Embryonic facial prominence (tissue), 1 donor: Measurements from ENCODE around the gene ARHGEF2.
"Not testable (repeated sequence)": the region's sequence is repeated elsewhere in the genome, so short reads cannot be mapped to it uniquely, and the experiment has no call there.

Source experiments
- DNase-seq: peaks from one replicate; pipeline ENCODE4 v3.0.0-alpha.2; 2016; ENCODE audit errors: extremely low spot score

Gene ARHGEF2

DNA sequence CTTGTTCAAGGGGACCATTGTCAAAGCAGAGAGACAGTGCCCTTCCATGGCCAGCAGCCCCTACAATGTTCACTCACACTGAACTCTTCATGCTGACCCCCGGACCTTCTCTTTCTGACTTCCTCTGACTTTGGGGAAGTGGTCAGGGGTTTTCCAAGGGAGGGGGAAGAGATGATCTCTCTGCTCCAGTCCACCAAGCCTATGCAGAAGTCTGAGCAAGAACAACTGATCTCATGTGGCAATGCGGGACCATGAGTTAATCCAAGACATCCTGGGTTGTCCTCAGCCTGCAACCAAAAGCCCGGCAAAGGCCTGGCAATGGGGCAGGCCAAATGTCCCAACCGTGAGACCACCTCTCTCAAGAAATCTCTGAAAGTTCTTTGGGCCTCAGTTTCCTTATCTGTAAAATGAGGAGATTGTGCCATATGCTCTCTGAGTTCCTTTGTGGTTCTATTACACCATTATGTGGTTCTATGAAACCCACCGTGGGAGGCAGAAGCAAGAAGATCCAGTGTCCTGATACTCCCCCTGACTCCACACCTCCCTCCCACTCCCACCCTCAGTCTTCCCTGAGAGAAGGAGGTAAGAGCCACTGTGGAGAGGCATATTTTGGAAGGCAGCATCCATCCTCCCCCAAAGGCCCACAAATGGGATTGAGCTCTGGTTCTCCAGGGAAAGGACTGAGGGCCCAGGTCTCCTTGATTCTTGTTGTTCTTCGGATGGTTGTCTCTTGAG lies 11.8 kb upstream of the ARHGEF2 start:
- DNase-seq: no peak

DNA sequence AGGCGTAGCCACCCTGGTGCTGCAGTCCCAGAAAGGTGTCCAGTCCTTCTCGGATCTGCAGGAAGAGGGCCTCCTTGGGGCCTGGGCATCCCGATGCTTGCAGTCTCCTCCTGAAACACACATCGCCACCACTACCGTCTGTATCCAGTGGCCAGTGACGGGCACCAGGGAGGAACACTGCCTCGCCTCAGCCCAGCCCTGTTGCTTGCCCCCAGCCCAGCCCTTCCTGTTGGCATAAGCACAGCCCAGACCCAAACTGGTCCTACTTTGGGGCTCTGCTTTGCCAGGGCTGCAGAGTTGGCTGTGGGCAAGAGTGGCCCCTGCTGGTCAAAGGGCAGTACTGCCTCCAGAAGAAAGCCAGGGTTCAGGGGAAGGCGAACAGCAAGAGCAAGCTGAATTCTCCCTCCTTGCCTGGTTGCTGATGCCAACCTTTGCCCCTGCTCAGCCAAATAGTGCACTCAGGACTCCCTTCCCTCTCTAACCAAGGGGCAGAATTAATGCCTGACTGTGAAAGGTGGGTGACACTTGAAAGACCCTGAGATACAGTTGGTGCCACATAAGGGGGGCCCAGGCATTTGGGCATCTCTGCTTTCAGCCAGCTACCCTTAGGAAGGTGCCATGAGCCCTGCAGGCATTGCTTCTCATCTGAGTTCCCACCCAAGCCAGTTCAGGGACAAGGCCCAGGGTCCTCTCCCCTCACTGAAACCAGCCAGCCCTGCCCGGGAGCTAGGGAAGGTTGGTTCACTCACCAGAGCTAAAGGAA lies 11.1 kb upstream of the ARHGEF2 start:
- no peak for DNase-seq

DNA sequence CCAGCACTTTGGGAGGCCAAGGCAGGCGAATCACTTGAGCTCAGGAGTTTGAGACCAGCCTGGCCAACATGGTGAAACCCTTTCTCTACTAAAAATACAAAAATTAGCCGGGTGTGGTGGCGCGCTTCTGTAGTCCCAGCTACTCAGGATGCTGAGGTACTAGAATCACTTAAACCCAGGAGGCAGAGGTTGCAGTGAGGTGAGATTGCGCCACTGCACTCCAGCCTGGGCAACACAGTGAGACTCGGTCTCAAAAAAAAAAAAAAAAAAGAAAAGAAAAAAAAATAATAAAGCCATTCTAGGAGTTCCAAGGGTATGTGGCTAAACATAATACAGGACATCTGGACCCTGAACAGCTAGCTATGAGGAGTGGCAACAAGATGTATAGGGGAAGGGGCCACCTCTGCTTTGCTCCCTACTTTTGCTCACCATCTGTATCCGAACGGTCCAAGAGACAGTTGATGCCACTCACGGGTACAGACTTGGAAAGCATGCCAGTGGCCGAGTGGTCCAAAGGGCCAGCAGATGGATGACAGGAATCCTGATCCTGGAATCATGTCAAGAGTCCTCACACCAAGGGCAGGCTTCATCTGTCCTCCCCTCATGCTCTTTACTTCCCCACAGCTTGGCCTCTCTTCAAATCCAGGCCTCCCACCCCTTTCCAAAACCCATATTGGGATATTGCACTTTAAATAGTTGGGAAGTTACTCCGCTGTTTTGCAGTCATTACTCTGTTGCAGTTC lies 6.7 kb upstream of the ARHGEF2 start:
- DNase-seq: not testable (repeated sequence)

DNA sequence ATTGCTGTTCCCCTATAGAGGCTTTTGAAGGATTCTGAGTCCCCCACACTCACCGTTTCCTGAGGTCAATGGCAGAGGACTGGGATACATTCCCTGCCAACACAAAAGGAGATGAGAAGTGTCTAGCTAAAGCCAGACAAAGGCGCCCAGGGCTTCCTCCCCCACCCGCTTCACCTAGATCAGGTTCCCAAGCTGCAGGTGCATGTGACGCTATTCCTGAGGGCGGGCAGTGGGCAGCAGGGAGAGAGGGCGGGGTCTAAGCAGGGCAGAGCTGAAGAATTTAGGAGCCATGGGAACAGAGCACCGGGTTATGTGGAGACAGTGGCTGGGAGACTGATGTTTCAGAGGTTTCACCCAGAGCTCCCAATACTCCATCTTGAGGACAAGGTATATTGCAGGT lies 6.0 kb upstream of the ARHGEF2 start:
- no peak for DNase-seq

DNA sequence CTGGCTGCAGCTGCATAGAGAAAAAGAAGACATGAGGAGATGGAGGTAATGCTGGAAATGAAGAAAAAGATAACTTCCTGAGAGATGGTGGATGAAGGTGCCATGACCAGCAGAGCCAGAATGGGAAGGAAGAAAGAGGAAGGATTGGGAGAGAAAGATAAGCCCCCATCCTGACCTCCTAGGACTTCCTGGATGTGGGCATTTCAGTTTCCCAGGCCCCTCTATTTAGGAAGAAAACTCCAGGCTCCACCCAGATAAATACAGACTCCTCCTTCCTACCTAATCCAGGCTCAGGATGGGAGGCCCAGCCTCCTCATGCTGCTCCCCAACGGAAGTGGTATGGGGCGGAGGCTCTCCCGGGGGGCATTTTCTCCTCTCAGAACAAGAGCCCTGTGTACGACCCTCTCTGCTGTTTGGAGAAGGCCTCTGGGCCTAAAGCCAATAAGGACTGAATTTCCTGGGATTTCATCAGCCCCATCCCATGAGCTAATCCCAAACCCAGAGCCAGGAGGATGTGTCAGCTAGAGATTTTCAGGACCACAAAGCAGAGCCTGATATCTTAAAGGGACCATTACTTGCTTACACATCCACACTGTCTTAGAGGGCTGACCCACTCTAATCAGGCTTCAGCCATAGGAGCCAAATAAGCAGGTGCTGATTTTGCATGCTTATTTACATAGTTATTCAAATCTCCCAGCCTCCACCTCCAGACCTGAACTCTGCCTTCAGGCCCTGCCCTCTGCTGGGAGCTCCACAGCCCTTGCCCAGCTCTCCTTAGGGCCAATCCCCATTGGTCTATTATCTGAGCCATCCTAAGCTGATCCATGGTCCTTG lies 5.1 kb upstream of the ARHGEF2 start:
- no peak for DNase-seq

DNA sequence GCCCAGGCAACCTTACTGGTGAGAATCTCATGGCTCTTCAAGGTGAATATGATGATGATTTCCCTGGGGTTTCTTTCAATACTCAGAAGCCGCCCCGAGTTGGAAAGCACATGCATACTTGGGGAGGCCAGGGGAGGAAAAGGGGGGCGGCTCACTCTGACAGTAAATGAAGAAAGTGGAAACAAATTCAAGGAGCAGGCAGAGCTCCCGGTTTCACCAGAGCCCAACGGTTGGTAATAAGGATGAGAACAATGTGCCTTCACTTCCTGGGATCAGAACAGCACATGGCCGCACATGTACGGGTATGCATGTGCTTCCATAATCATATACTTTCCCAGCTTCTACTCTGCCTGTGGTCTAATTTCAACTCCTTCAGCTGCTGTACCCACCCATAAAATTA lies 3.8 kb upstream of the ARHGEF2 start:
- no peak for DNase-seq

DNA sequence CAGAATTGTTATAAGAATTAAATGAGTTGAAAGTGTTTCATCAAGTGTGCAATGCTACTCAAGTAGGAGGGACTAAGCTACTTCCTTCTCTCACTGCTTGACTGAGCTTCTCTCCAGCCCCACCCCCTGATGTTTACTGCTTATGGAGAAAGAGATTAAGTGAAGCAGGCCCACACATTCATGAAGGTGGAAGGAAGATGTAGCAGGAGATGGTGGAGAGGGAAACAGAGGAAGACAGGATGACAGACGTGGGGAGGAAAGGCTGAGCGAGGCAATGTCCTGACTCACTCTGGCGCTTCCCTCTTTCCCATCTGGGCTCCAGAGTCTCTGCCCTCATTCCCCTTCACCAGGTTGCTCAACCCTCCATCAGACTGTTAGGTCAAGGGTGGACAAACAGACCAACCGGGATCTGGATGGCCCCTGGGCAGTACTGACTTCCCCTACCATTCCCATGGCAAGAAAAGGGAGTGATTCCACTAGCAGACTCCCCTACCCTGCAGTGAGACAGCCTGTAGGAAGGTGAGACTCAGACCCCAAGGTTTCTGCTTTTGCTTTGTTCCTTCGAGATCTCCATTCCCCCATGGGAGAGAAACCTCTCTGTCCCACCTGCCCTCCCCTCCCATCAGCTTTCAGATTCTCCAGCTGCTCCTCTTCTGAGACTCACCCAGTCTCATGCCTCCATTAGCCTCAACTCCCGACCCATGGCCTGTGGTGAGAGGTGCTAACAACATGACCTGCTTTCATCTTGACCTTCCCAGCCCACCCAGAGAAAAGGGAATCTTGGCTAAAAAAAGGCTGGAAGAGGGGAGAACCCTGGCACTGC lies 3.1 kb upstream of the ARHGEF2 start:
- no peak for DNase-seq

DNA sequence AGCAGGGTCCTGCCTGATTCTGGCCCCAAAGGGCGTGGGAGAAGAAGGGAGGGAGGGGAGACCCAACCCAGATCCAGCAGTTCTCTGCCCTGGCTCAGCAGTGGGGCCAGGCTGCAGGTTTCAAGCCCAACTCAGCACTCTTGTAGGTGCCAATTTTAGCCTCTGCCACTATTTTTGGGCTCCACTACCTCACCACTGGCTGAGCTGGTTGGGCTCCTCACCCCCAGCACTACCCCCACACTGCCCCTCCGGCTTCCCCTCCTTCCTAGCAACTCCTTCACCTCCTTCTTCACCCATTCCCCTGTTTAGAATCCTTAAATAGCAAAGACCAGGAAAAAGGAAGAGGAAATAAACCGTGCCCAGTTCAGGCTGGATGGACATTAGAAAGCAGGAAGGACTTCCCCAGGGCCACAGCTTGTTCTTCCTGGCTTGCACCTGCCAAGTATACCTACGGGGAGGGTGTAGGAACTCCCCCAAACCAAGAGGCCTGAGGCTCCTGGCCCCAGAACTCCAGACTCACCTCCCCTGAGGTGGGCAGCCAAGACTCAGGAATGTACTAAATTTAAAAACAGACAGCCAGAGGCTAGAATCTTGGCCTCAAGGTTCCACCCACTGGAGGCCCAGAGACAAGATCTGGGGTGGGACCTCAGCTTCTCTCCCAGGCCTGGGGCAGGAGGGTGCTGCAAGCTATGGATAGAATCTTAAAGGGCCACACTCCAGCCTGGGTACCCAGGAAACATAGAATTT lies 1.4 kb upstream of the ARHGEF2 start:
- no peak for DNase-seq

DNA sequence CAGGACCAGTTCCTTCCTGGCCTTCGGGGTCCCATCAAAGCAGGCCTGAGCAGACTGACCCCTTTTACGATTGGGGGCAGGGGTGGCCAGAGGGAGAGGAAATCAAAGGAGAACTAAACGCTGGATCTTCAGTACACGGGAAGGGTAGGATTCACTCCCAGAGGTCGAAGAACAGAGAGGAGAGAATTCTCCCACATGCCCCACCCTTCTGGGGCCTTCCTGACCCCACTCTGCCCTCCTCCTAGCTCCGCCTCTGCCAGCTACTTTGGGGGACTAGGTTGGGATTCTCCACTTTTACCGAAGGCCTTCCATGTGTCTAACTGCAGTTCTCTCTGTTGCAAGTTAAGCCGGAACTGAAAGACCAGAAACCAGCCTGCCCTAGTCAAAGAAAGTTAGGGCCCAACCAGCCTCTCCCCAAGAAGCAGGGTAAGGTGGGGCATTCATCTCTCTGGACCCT lies 654 bp upstream of the ARHGEF2 start:
- no peak for DNase-seq

DNA sequence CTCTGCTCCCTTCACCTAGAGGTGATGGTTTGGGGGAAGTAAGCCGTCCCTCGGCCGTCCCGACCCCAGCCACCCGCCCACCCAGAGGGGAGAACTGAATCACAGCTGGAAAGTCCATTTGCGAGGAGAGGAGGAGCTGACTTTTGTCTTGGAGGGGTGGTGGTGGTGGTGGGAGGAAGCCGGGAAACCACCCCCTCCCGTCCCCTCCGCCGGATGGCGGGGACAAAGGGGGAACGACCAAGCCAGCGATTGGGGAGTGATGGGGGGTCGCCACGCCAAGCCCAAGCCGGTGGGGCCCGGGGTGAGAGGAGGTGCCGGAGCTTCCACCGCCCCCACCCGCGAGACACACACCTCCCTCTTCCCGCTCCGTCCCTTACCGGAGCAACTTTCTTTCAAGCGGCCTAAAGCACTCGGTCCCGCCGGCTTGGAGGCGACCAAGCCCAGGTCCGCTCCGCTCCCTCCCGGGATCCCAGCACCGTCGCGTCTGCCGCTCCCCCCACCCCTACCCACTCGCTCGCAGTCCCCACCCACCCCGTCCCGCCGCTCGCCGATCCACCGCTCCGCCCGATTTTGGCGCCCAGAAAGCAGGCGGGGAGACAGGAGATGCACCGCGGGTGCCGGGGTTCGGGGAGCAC lies 540 bp downstream of the ARHGEF2 start:
- no peak for DNase-seq

DNA sequence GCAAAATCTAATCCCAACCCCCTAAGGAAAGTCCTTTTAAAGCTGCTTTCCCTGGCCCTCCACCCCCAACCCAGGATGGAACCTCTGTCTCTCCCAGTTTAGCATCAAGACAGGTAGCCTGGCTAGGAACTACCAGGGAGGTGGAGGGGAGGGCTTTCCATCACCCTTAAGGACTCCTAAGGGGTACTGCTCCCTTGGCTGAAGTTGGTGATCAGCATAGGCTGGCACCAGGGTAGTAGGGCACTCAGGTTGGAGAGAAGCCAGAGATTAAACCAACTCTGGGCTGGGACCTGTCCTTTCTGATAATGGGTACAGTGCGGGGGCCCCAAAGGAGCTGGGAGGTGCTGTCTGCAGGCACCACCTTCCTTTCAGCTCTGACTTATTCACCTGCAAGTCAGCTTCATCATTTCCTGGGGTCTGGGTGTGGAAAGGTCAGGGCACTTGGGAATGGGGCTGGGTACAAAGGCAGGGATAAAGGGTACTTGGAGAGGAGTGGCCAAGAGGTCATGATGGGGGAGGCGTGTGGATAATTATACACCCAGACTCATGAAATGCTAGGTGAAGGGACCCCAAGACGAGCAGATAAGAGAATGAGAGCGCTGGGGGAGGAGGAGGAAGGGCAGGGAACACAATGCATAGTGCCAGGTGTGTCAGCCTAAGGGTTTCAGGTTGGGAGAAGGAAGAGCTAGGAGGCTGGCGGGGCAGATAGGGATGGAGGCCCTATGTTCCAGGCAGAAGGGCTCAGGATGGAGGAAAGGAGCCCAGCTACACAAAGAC lies 1.2 kb downstream of the ARHGEF2 start:
- DNase-seq: no peak

DNA sequence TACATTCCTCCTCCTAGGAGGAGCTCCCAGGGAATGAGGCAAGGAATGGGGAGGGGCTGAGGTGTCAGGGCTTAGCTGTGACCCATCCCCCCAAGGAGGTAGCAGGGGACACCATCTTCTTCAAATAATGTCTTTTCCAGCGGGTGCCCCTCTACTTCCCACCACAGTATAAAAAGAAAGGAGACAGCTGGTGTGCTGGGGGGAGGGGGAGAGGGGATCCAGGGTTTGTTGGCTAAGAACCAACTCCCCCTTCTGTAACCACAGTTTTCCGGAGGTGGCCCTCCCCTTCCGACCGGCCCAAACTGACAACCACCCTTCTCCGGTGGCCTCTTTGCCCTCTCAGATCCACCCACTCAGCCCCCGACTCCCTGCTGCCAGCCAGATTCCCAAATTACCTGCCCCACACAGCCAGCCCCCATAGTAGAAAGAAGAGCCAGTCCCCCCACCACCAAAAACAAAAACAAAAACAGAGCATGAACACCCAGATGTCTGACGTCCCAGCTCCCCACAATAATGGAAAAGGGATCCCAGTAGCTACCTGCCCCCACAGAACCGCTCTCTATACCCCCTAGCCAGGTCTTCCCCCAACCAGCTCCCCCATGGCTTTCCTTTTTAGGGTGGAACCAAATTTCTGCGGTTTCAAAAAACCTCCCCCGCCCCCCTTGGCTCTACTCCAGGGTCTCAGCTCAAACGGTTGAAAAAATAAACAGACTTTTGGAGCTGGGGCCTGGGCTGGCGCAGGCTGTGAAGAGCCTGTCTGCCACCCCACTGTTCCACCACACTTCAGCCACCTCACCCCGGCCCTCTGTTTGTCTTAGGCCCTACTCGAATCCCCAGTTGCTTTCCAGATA lies 2.1 kb downstream of the ARHGEF2 start:
- peak; percentile 70 for DNase-seq

DNA sequence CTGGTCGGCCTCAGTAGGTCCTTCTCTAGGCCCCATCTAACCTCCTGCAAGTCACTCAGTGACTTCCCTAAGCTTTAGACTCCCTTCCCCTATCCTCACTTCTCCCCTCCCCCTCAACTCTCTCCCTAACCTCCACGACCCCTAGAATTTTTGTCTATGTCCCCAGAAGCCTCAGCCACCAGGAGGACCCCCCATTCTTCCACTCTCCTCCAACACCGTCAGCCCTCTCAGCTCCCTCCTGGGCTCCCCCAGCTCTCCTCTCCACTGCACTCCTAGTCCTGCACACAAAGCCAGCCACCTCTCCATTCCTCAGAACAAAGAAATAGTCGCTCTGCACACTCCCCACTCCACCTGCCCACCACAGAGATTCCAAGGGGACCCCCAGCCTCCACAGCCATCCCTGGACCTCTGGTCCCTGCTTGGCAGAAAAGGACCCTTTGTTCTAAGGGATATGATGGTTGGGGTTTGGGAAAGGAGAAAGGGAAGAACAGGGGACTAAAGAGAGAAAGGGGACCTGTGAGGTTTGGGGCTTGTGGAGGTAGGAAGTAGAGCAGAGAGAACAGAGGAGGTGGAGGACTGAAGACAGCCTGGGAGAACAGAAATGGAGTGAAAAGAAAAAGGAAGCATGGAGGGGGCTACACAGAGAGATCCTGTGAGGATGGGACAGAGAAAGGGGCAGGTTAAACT lies 2.8 kb downstream of the ARHGEF2 start:
- DNase-seq: no peak

DNA sequence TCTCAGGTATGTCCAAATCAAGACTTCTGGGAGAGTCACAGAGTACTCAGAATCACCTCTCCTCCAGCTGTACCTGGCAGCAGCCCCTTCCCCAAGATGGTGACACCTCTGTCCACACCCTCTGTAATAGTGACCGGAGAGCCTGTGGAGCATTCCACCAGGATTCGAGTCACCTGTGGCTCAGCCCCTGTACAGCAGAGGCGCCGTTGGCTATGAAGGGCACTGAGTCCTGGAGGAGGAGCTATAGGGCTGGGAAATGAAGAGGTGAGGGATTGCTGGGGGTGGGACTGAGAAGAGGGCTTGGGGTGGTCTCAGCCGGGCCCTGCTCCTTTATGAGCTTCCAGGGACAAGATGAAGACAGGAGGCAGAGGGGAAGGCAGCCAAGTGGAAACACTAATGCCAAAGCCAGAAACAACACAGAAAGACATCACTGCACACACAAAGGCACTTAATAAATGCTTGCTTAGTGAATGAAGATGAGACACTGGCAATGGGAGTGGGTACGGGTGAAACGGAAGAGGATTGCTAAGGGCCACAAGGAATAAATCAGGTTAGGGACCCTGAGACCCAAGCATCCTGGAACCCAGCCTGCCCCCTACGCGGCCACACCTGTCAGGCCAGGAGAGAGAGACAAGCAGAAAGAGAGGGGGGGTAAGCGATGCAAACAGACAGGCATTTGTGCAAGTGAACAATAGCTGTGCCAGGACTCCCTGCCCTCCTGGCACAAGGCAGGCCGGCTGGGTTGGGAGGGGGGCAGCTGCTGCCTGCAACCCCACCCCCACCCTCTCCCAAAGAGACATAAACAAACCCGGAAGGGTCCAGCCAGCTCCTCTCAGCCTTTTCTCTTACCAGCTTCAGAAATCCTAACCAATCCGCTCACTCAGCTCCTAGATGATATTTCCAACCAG lies 3.9 kb downstream of the ARHGEF2 start:
- no peak for DNase-seq

DNA sequence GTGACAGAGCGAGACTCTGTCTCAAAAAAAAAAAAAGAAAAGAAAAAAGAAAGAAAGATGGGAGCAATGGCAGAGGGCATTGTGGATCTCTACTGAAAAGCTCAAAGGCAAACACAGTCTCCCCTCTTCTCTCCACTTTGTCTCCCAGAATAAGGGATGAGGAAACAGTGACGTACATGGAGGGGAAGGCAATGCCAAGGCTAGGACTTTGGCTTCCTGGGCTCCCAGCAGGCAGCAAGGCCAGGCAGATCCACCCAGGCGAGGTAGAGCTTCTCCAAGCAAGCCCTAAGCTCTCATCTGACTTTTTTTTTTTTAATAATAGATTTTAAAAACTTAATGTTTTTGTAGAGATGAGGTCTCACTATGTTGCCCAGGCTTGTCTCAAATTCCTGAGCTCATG lies 4.6 kb downstream of the ARHGEF2 start:
- no peak for DNase-seq
